Activated CD8-positive, alpha-beta T cell treated with anti-CD3 and anti-CD28 coated beads for 36 hours (primary cell): ENCODE data around the gene EBF3. TPM values are rescaled to one million over a fixed set of nuclear protein-coding genes. Genes with fewer than 3 reads are reported as not detected.

Experiments used
- ATAC-seq: fragments of 200-7000 bp; cut with Tn5 transposase; one replicate; pipeline ENCODE4 v1.10.0; 2021; ENCODE audit warnings: mild to moderate bottlenecking, moderate library complexity
- CTCF ChIA-PET: fragments of 350-600 bp; sonication (Branson Sonifier 250); formaldehyde crosslinking; loops from one replicate; lab custom pipeline; 2021; ENCODE audit warnings: antibody characterized with exemption; lab: Charles Lee
- POLR2A ChIA-PET: fragments of 350-600 bp; sonication (Branson Sonifier 250); formaldehyde crosslinking; loops from one replicate; lab custom pipeline; 2021; ENCODE audit warnings: antibody characterized with exemption; lab: Charles Lee
- DNase-seq: peaks from one replicate; pipeline ENCODE4 v3.0.0-alpha.2; 2020
- H3K27ac Mint-ChIP-seq: one replicate; pipeline ENCODE4 v1.8.0; 2021; ENCODE audit warnings: mild to moderate bottlenecking, mixed read lengths
- H3K27me3 Mint-ChIP-seq: one replicate; pipeline ENCODE4 v1.8.0; 2021; ENCODE audit warnings: mixed read lengths
- H3K36me3 Mint-ChIP-seq: one replicate; pipeline ENCODE4 v1.8.0; 2021; ENCODE audit warnings: low read depth, mixed read lengths
- H3K4me1 Mint-ChIP-seq: one replicate; pipeline ENCODE4 v1.8.0; 2021; ENCODE audit warnings: low read depth, mixed read lengths
- H3K4me3 Mint-ChIP-seq: one replicate; pipeline ENCODE4 v1.8.0; 2021; ENCODE audit warnings: mild to moderate bottlenecking, moderate library complexity, mixed read lengths
- H3K9me3 Mint-ChIP-seq: one replicate; pipeline ENCODE4 v1.8.0; 2021; ENCODE audit warnings: mixed read lengths
- intact Hi-C: fragments of 100-400 bp; cut with micrococcal nuclease; formaldehyde crosslinking; loops from one replicate; pipeline ENCODE4 v1.10.0; 2022
- total RNA-seq, 2 experiments: library from RNA; stranded (reverse); gene quantifications; one replicate each; pipeline ENCODE4 v1.2.3, GENCODE V29; 2021
- TF ChIP-seq, protein P1 (sequence below): fragments of 200-600 bp; IDR thresholded peaks from one replicate; pipeline ENCODE4 v1.8.0; 2022; ENCODE audit warnings: antibody characterized with exemption, mild to moderate bottlenecking

Gene EBF3
- total RNA-seq, 2 experiments from 2014 or later = not detected

DNA sequence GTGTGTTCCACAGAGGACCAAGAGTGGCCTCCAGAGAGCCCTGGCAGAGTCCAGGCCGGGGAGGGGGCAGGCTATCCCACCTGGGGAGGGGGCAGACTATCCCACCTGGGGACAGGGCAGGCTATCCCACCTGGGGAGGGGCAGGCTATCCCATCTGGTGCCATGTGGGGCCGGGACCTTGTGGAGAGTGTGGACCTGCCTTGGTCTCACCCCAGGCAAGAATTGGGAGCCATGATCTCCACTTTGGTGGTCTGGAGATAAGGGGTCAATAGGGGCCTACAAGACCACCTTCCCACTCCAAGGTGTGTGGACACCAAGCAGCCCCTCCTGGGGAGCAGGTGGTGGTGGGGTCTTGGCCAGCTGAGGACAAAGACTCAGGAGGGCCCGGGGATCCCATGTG lies 138.2 kb downstream of the EBF3 start:
- Mint-ChIP-seq H3K27ac (no peak overlapping the region), H3K4me1 (no peaks in the 10 kb centered on the region), H3K36me3 (no peaks in the 10 kb centered on the region), H3K4me3 (no peak overlapping the region), H3K27me3 (no peaks in the 10 kb centered on the region), H3K9me3 (no peaks in the 10 kb centered on the region)
- POLR2A ChIA-PET = no interaction called here
- no peak for DNase-seq
- CTCF ChIA-PET = no interaction called here
- intact Hi-C loops = no loop called here
- TF ChIP-seq, protein P1, sequence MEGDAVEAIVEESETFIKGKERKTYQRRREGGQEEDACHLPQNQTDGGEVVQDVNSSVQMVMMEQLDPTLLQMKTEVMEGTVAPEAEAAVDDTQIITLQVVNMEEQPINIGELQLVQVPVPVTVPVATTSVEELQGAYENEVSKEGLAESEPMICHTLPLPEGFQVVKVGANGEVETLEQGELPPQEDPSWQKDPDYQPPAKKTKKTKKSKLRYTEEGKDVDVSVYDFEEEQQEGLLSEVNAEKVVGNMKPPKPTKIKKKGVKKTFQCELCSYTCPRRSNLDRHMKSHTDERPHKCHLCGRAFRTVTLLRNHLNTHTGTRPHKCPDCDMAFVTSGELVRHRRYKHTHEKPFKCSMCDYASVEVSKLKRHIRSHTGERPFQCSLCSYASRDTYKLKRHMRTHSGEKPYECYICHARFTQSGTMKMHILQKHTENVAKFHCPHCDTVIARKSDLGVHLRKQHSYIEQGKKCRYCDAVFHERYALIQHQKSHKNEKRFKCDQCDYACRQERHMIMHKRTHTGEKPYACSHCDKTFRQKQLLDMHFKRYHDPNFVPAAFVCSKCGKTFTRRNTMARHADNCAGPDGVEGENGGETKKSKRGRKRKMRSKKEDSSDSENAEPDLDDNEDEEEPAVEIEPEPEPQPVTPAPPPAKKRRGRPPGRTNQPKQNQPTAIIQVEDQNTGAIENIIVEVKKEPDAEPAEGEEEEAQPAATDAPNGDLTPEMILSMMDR = no peak
- no peak for ATAC-seq

- intact Hi-C loops = no loop called here
- Mint-ChIP-seq H3K4me3 (no peak overlapping the region), H3K27ac (no peak overlapping the region), H3K9me3 (no peaks in the 10 kb centered on the region), H3K4me1 (no peaks in the 10 kb centered on the region), H3K27me3 (no peaks in the 10 kb centered on the region), H3K36me3 (no peaks in the 10 kb centered on the region)
- ChIA-PET POLR2A (no interaction called here), CTCF (no interaction called here)
- ATAC-seq (no peak), DNase-seq (no peak)
- TF ChIP-seq, protein P1 = no peak
These were observed 138.9 kb downstream of the EBF3 start for GRCh38 chr10:129825221-129825620.

DNA sequence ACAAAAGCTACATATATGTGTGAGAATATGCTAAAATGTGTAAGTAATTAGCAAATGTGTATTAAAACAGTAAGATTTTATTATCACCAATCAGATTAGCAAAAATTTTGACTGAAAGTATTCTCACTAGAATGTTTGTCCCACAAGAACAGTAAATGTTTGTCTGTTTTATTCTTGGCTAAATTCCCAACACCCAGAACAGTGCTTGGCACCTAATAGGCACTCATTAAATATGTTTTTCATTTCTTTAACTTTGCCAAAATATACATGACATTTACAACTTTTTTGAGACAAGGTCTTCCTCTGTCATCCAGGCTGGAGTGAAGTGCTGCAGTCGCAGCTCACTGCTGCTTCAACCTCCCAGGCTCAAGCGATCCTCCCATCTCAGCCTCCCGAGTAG lies 143.6 kb downstream of the EBF3 start:
- no peak overlapping the region for H3K4me3 Mint-ChIP-seq
- no peak for DNase-seq
- intact Hi-C loops = no loop called here
- no peak for ATAC-seq
- no peaks in the 10 kb centered on the region for H3K36me3 Mint-ChIP-seq
- H3K4me1 Mint-ChIP-seq = no peaks in the 10 kb centered on the region
- H3K27me3 Mint-ChIP-seq = no peaks in the 10 kb centered on the region
- no peak overlapping the region for H3K27ac Mint-ChIP-seq
- POLR2A ChIA-PET = no interaction called here
- TF ChIP-seq, protein P1 = no peak
- H3K9me3 Mint-ChIP-seq = no peaks in the 10 kb centered on the region
- CTCF ChIA-PET = no interaction called here

- Mint-ChIP-seq H3K27me3 (no peaks in the 10 kb centered on the region), H3K4me1 (no peaks in the 10 kb centered on the region), H3K9me3 (no peaks in the 10 kb centered on the region), H3K36me3 (no peaks in the 10 kb centered on the region), H3K4me3 (no peak overlapping the region), H3K27ac (no peak overlapping the region)
- ChIA-PET POLR2A (no interaction called here), CTCF (no interaction called here)
- ATAC-seq (no peak), DNase-seq (no peak)
- intact Hi-C loops = no loop called here
- TF ChIP-seq, protein P1 = no peak
These were observed 147.4 kb downstream of the EBF3 start for GRCh38 chr10:129816656-129817045.

DNA sequence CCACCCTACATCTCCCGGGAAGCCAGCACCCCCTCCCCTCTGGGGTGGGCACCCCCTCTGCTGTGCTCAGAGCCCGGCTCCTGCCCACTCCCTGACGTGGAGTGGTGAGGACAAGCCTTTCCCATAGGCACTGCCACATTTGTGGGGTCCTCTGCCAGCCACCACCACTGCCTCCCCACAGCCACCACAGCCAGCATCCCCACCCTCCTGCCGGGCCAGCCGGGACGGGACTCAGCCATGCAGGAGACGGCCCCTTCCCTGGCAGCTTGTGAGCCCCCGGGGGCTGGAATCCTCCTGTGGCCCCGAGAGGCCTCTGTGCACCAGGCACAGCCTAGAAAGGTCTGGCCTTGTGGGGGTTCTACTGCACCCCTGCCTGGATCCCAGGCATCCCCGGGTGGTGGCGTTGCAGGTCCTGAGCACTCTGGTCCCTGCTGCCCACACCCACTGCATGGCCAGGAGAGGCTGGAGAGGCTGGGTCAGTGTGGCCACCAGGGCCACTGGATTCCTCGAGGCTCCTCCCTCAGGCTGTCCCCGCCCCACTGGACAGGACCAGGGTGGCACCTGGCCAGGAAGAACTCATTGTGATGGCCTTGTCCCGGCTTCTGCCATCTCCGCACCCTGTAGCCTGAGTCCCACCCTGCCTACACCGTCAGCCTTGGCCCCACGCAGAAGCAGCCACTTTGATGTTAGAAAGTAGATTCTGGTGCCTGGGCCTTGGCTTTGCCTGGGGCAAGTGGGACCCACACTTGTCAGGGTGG lies 148.0 kb downstream of the EBF3 start:
- POLR2A ChIA-PET = no interaction called here
- no peaks in the 10 kb centered on the region for H3K9me3 Mint-ChIP-seq
- CTCF ChIA-PET = no interaction called here
- H3K27me3 Mint-ChIP-seq = no peaks in the 10 kb centered on the region
- TF ChIP-seq, protein P1 = no peak
- H3K27ac Mint-ChIP-seq = no peak overlapping the region
- DNase-seq = no peak
- intact Hi-C loops = no loop called here
- no peaks in the 10 kb centered on the region for H3K36me3 Mint-ChIP-seq
- no peak for ATAC-seq
- no peaks in the 10 kb centered on the region for H3K4me1 Mint-ChIP-seq
- no peak overlapping the region for H3K4me3 Mint-ChIP-seq
